Dendritic cell treated with granulocyte-macrophage colony-stimulating factor and Interleukin-4, amounts not matched to agents 40 ng/mL and 50 ng/mL, for 4 days (primary cell): ENCODE measurements around the gene CFAP100.

Experiments
- H3K27ac Mint-ChIP-seq: one replicate; pipeline ENCODE4 v1.8.0; 2022; ENCODE audit warnings: mild to moderate bottlenecking, mixed read lengths
- H3K27me3 Mint-ChIP-seq: one replicate; pipeline ENCODE4 v1.8.0; 2022; ENCODE audit warnings: mild to moderate bottlenecking, mixed read lengths
- H3K36me3 Mint-ChIP-seq: one replicate; pipeline ENCODE4 v1.8.0; 2022; ENCODE audit warnings: low read depth, mixed read lengths
- H3K4me1 Mint-ChIP-seq: one replicate; pipeline ENCODE4 v1.8.0; 2022; ENCODE audit warnings: low read depth, mixed read lengths
- H3K4me3 Mint-ChIP-seq: one replicate; pipeline ENCODE4 v1.8.0; 2022; ENCODE audit warnings: mild to moderate bottlenecking, moderate library complexity, mixed read lengths
- H3K9me3 Mint-ChIP-seq: one replicate; pipeline ENCODE4 v1.8.0; 2022; ENCODE audit warnings: mixed read lengths
- intact Hi-C: fragments of 100-400 bp; cut with micrococcal nuclease; formaldehyde crosslinking; loops from one replicate; pipeline ENCODE4 v1.15.0; 2022

Gene CFAP100

GRCh38 chr3:126474498-126475412, 80.0 kb downstream of the CFAP100 start:
- H3K27ac Mint-ChIP-seq, result peak overlapping the region; percentile 72
- H3K4me3 Mint-ChIP-seq, result peak overlapping the region; percentile 79
- peaks cover 40% of the 10 kb centered on the region for H3K36me3 Mint-ChIP-seq
- H3K4me1 Mint-ChIP-seq, result peaks cover 46% of the 10 kb centered on the region
- H3K27me3 Mint-ChIP-seq, result no peaks in the 10 kb centered on the region
- intact Hi-C loops, result loop anchor here (10.0 kb wide), 1 partner anchor 120 kb away; the partner anchor contains the start of gene KLF15
- H3K9me3 Mint-ChIP-seq, result no peaks in the 10 kb centered on the region

- intact Hi-C loops, result loop anchor here (10.0 kb wide), 1 partner anchor 121 kb away; the partner anchor contains the start of gene KLF15
- peaks cover 42% of the 10 kb centered on the region for H3K4me1 Mint-ChIP-seq
These were observed 80.9 kb downstream of the CFAP100 start, which contains the start of gene ZXDC for GRCh38 chr3:126475413-126476114. Gene ZXDC, minus strand, starts transcription at chr3:126475891. Its CDS starts 26 bp downstream, at chr3:126475865.

GRCh38 chr3:126476166-126477060, 81.7 kb downstream of the CFAP100 start:
- H3K9me3 Mint-ChIP-seq, result no peaks in the 10 kb centered on the region
- intact Hi-C loops, result loop anchor here (10.0 kb wide), 1 partner anchor 122 kb away; the partner anchor contains the start of gene KLF15

More at GRCh38 chr3:126475413-126476114, 80.9 kb downstream of the CFAP100 start, which contains the start of gene ZXDC:
- peaks cover 32% of the 10 kb centered on the region for H3K36me3 Mint-ChIP-seq
- peak within 1 kb of the TSS; percentile 87 for H3K27ac Mint-ChIP-seq
- H3K4me3 Mint-ChIP-seq, result peak within 1 kb of the TSS; percentile 80
- no peaks in the 10 kb centered on the region for H3K27me3 Mint-ChIP-seq
- H3K9me3 Mint-ChIP-seq, result no peaks in the 10 kb centered on the region

GRCh38 chr3:126477061-126477380, 82.3 kb downstream of the CFAP100 start:
- peak overlapping the region; percentile 80 for H3K4me3 Mint-ChIP-seq
- intact Hi-C loops, result loop anchor here (10.0 kb wide), 1 partner anchor 122 kb away; the partner anchor contains the start of gene KLF15
- peaks cover 24% of the 10 kb centered on the region for H3K36me3 Mint-ChIP-seq
- peaks cover 45% of the 10 kb centered on the region for H3K4me1 Mint-ChIP-seq
- peak overlapping the region; percentile 87 for H3K27ac Mint-ChIP-seq
- H3K9me3 Mint-ChIP-seq, result no peaks in the 10 kb centered on the region
- no peaks in the 10 kb centered on the region for H3K27me3 Mint-ChIP-seq

More at GRCh38 chr3:126476166-126477060, 81.7 kb downstream of the CFAP100 start:
- Mint-ChIP-seq H3K4me3 (peak overlapping the region; percentile 80), H3K4me1 (peaks cover 42% of the 10 kb centered on the region), H3K27ac (peak overlapping the region; percentile 87), H3K27me3 (no peaks in the 10 kb centered on the region), H3K36me3 (peaks cover 24% of the 10 kb centered on the region)

GRCh38 chr3:126478581-126479310, 84.0 kb downstream of the CFAP100 start:
- H3K36me3 Mint-ChIP-seq, result peaks cover 10% of the 10 kb centered on the region
- no peaks in the 10 kb centered on the region for H3K9me3 Mint-ChIP-seq
- peaks cover 28% of the 10 kb centered on the region for H3K4me1 Mint-ChIP-seq
- peaks cover 1% of the 10 kb centered on the region for H3K27me3 Mint-ChIP-seq
- H3K27ac Mint-ChIP-seq, result no peak overlapping the region
- intact Hi-C loops, result loop anchor here (10.0 kb wide), 1 partner anchor 124 kb away; the partner anchor contains the start of gene KLF15
- H3K4me3 Mint-ChIP-seq, result no peak overlapping the region

GRCh38 chr3:126479642-126480041, 84.9 kb downstream of the CFAP100 start:
- intact Hi-C loops, result loop anchor here (10.0 kb wide), 1 partner anchor 125 kb away; the partner anchor contains the start of gene KLF15
- Mint-ChIP-seq H3K9me3 (no peaks in the 10 kb centered on the region), H3K36me3 (peaks cover 3% of the 10 kb centered on the region), H3K27ac (no peak overlapping the region), H3K4me3 (no peak overlapping the region), H3K4me1 (peaks cover 19% of the 10 kb centered on the region), H3K27me3 (peaks cover 2% of the 10 kb centered on the region)

GRCh38 chr3:126480206-126480605, 85.5 kb downstream of the CFAP100 start:
- intact Hi-C loops, result no loop called here
- H3K4me1 Mint-ChIP-seq, result peaks cover 17% of the 10 kb centered on the region
- H3K36me3 Mint-ChIP-seq, result no peaks in the 10 kb centered on the region
- no peak overlapping the region for H3K4me3 Mint-ChIP-seq
- H3K9me3 Mint-ChIP-seq, result no peaks in the 10 kb centered on the region
- peaks cover 2% of the 10 kb centered on the region for H3K27me3 Mint-ChIP-seq
- no peak overlapping the region for H3K27ac Mint-ChIP-seq

- no peaks in the 10 kb centered on the region for H3K36me3 Mint-ChIP-seq
- no peaks in the 10 kb centered on the region for H3K9me3 Mint-ChIP-seq
- no peak overlapping the region for H3K4me3 Mint-ChIP-seq
- no peak overlapping the region for H3K27ac Mint-ChIP-seq
- peaks cover 17% of the 10 kb centered on the region for H3K4me1 Mint-ChIP-seq
- intact Hi-C loops, result no loop called here
- peaks cover 2% of the 10 kb centered on the region for H3K27me3 Mint-ChIP-seq
These were observed 86.2 kb downstream of the CFAP100 start for GRCh38 chr3:126480861-126481260.

- peaks cover 2% of the 10 kb centered on the region for H3K27me3 Mint-ChIP-seq
- intact Hi-C loops, result no loop called here
- H3K4me3 Mint-ChIP-seq, result no peak overlapping the region
- no peaks in the 10 kb centered on the region for H3K9me3 Mint-ChIP-seq
- H3K27ac Mint-ChIP-seq, result no peak overlapping the region
- H3K36me3 Mint-ChIP-seq, result no peaks in the 10 kb centered on the region
- peaks cover 10% of the 10 kb centered on the region for H3K4me1 Mint-ChIP-seq
These were observed 87.2 kb downstream of the CFAP100 start for GRCh38 chr3:126481808-126482502.

- no peak overlapping the region for H3K27ac Mint-ChIP-seq
These were observed 88.0 kb downstream of the CFAP100 start for GRCh38 chr3:126482503-126483255.

GRCh38 chr3:126483321-126483761, 88.6 kb downstream of the CFAP100 start:
- H3K9me3 Mint-ChIP-seq, result no peaks in the 10 kb centered on the region
- H3K27me3 Mint-ChIP-seq, result peaks cover 2% of the 10 kb centered on the region
- no peak overlapping the region for H3K27ac Mint-ChIP-seq
- no peak overlapping the region for H3K4me3 Mint-ChIP-seq
- intact Hi-C loops, result no loop called here
- no peaks in the 10 kb centered on the region for H3K36me3 Mint-ChIP-seq
- H3K4me1 Mint-ChIP-seq, result peaks cover 11% of the 10 kb centered on the region

More at GRCh38 chr3:126482503-126483255, 88.0 kb downstream of the CFAP100 start:
- peaks cover 2% of the 10 kb centered on the region for H3K27me3 Mint-ChIP-seq
- peaks cover 11% of the 10 kb centered on the region for H3K4me1 Mint-ChIP-seq
- no peak overlapping the region for H3K4me3 Mint-ChIP-seq
- intact Hi-C loops, result no loop called here
- no peaks in the 10 kb centered on the region for H3K9me3 Mint-ChIP-seq
- H3K36me3 Mint-ChIP-seq, result no peaks in the 10 kb centered on the region
